Sciatic nerve (tissue), 2 donors: ENCODE results near the gene LMBR1. TPM values are rescaled to one million over a fixed set of nuclear protein-coding genes. Genes with fewer than 3 reads are reported as not detected.
A peak's percentile ranks its signal among the peaks of the same experiment; 100 is the strongest.

ENCODE experiments used
- ATAC-seq: fragments of 200-7000 bp; cut with Tn5 transposase; one replicate; pipeline ENCODE4 v1.9.1; 2020; ENCODE audit warnings: mild to moderate bottlenecking, moderate library complexity
- DNase-seq: peaks from one replicate; pipeline ENCODE4 v3.0.0-alpha.2; 2020; ENCODE audit warnings: low spot score
- intact Hi-C: fragments of 100-400 bp; cut with DNase I; formaldehyde crosslinking; loops from one replicate; pipeline ENCODE4 v1.14.2; 2022
- total RNA-seq: library from RNA; stranded (reverse); fragmentation: NEBNext Ultra II Directional; extraction: Animal tissue kit (Norgen Biotek cat#: 25700); gene quantifications from one replicate; pipeline ENCODE4 v1.2.1, GENCODE V29; 2021
- donor health status: DM: no; HTN: no; CAD: no.
- donor health status: DM: no; HTN: no; CAD: no.

The LMBR1 gene
- total RNA-seq, 1 donor from 2014 or later, result 69.7 TPM

DNA sequence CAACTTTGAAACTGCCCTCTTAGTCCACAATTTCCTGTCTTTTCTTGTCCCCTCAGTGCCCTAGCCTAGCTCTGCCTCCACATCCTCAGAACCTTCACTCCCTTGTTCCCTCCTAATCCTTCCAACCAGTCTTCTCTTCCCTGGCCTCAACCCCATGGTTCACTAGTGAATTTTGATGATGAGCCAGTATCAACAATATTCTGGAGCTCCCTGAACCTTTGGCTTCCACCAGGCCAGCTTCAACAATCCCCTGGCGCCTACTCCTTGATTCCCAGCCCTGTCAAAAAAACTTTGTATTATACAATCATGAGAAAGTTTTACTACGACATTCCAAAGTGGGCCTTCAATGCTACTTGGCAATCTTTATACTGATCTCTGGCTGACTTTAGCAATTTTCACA, 116.5 kb downstream of the LMBR1 start:
- intact Hi-C loops, result no loop called here
- ATAC-seq, result peak; percentile 58

DNA sequence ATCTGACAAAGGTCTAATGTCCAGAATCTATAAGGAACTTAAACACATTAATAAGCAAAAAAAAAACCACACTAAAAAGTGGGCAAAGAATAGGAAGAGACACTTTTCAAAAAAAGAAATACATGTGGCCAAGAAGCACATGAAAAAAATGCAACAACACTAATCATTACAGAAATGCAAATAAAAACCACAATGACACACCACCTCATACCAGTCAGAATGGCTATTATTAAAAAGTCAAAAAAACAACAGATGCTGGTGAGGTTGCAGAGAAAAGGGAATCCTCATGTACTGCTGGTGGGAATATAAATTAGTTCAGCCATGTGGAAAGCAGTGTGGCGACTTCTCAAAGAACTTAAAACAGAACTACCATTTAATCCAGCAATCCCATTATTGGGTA, 119.0 kb downstream of the LMBR1 start:
- DNase-seq (no peak), ATAC-seq (no peak)
- intact Hi-C loops, result no loop called here

More for the DNA sequence above, 116.5 kb downstream of the LMBR1 start:
- no peak for DNase-seq

DNA sequence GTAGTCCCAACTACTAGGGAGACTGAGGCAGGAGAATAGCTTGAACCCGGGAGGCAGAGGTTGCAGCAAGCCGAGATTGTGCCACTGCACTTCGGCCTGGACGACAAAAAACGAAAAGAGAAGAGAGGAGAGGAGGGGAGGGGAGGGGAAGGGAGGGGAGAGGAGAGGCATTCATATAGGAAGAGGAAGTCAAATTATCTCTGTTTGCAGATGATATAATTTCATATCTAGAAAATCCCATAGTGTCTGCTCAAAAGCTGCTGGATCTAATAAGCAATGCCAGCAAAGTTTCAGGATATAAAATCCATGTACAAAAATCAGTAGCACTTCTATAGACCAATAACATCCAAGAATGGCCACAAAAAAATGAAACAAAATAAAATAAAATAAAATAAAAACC, 120.3 kb downstream of the LMBR1 start:
- DNase-seq (no peak), ATAC-seq (no peak)
- intact Hi-C loops, result no loop called here

DNA sequence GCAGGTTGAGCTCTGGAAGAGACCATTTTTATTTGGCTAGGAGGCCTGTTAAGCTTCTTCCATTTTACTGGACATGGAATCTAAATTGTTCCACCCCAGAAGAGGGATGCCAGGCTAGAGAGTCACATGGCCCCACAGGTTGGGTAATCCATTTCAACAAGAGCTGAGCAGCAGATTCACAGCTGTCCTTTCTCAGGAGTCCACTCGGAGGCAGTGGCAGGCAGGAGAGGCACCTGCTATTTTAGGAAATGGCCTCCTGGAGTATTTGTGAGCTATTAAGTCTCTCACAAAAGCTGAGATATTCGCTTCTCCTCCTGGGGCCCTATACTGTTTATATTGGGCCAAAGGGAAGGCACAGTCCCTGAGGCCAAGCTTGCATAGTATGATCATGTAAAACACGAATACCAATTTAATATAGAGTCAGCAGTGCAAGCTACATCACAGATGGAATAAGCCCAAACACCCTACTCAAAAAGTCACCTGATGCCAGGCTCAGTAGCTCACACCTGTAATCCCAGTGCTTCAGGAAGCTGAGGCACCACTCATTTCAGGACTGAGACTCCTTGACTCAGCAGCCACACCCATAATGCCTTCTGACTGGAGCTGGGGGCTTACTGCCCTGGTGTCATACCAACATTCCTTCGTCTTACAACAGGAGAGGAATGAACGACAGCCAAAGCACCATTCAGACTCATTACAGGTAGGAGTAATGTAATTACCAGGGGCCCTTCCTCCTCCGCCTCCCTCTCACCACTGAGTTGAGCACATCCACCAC, 124.1 kb downstream of the LMBR1 start:
- ATAC-seq, result no peak
- no peak for DNase-seq
- intact Hi-C loops, result no loop called here

DNA sequence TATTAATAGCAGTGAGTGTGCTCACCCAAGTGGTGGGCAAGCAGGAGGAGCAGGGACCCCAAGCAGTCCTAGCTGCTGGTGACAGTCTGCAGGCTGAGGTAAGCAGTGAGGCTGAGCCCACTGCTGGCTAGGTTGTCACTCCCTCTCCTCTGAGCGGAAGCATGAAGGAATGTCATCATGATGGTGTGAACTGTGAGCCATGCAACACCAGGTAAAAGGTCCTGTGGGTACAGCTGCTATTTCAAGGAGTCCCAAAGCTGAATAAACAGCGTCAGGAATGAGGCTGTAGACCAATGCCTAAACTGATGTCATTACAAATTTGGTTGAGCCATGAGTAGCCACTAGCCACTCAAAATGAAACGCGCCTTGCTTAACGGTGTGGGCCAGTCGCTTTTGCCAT, 126.3 kb downstream of the LMBR1 start:
- no peak for DNase-seq
- no peak for ATAC-seq
- intact Hi-C loops, result no loop called here

DNA sequence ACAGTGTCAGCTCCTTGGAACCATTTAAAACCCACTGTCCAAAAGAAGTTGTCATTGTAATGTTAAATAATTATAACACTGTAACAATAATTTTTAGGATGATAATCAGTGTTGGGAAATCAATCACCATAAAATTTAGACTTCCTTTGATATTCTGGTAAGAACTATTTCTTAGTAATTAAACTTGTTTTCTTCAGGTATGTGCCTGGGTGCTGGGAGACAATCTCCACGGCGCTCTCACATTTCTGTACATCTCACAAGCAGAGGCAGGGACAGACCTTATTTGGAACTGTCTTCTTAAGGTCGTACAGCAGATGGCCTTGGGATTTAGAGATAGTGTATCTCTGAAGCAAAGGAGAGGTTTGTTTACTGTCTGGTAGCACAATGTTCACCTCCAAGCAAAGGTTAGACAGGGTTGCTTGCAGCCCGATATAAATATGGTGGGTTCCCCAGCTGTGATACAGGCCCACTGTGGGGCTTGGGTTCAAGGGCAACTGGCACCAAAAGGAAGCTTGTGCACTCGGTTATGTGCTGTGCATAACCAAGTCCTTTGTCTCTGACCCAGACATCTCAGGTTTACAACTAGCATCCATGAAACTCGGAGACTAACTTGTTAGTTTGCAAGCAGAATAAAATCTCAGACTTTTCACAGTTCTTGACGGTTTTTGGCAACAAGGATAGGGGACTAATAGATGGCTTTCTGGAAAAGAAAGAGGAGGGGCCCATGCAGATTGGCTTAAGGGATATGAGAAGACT, 126.9 kb downstream of the LMBR1 start:
- no peak for ATAC-seq
- intact Hi-C loops, result no loop called here

DNA sequence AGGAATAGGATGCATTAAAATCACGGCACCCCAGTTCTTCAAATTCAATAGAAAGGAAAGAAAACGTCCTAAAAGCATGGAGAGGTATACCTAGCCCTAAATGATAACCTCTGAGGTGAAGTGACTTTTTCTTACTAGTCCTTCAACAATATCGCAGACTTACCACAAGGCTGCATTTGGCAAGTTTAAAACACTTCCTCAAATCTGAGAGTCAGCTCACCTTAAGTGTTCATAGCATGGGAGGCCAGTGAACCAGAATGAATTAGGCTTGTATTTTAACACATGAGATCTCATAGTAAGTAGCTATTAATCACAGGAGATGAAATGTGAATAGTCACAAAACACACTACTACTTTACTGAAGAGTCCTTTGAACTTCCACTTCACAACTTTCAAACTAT, 128.2 kb downstream of the LMBR1 start:
- intact Hi-C loops, result no loop called here
- DNase-seq (no peak), ATAC-seq (no peak)

More for the DNA sequence above, 126.9 kb downstream of the LMBR1 start:
- DNase-seq, result no peak

DNA sequence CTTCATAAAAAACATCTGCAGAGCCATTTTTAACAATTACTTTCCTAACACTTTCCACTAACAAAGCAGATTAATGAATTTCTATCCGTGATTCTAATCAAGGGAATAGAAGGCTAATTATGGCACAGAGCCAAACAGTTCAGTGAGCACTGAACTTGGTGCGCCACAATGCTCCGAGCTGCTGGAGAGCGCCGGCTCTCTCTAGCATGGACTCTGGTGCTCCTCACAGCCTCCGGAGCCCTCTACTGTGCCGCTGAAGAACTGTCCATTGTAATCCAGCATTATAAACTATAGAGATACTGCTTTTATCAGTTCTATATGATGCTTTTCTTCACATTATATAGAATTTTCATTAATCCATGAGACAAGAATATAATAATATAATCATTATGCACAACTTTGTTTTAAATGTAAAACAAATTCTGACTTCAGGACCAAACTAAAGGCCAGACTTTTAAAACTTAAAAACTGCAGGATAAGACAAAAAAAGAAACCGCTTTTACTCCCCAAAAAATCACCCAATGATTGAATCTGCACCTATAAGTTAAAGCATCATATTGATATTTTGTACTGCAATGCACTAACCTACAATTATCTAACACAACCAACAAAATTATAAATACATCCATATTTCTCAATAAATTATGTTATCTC, 128.8 kb downstream of the LMBR1 start:
- intact Hi-C loops, result no loop called here
- ATAC-seq, result peak; percentile 93
- DNase-seq, result peak; percentile 69

DNA sequence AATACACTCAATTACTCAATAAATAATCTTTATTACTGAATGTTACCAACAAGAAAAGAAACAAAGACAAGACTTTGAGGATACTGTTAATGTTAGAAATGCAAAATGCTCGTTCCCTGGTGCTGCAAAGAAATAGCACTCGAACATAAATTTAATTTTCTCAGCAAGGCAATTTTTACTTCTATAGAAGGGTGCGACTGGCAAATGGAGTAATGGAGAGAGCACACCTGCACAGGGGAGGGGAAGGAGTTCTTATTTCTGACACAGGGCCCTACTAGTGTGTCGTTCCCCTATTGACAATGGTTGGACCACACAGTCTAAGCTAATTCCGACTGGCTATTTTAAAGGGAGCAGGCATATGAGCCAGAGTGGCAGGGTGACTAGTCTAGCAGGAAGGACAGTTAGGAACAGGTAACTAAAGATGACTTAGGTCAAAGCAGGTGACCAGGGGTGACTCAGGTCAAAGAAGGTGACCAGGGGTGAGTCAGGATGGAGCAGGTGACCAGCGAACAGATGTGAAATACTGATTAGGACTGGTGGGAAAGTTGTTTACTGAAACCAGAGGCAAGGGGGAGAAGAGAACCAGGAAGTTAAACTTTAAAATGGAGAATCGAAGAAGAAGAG, 133.3 kb downstream of the LMBR1 start:
- DNase-seq, result no peak
- no peak for ATAC-seq
- intact Hi-C loops, result no loop called here

DNA sequence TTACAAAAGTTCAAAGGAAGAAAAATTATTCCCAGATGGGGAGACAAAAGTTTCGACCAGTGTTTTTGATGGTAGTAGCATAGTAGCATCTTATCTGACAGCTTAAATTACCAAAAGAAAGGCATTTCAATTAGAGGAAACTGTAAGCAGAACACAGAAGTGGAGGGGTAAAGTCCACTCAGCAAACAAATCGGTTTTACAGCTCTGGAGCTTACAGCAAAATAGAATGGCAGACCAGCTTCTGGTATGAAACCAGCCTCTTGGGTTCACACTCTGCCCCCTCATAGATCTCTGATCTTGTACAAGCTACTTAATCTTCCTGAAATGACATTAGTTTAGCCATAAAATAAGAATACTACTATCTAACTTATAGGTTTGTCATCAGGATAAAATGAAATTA, 133.8 kb downstream of the LMBR1 start:
- no peak for ATAC-seq
- no peak for DNase-seq
- intact Hi-C loops, result no loop called here

DNA sequence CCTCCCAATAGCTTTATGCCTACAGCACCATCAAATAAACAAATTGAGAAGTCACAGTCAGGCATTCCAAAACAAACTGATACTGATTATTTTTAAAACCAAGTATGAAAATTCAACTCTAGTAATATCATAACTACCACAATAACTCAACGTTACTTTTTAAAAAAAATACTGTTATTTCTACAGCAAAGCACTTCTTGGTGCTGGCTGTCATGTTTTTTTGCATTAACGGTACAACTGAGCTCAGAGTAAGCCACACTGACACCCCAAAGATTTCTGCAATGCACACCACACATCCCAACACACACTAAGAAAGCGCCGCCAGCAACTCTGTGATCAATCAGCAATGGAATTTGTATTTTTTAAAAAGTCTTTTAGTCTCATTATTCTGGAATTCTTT, 138.8 kb downstream of the LMBR1 start:
- no peak for ATAC-seq
- no peak for DNase-seq
- intact Hi-C loops, result no loop called here

DNA sequence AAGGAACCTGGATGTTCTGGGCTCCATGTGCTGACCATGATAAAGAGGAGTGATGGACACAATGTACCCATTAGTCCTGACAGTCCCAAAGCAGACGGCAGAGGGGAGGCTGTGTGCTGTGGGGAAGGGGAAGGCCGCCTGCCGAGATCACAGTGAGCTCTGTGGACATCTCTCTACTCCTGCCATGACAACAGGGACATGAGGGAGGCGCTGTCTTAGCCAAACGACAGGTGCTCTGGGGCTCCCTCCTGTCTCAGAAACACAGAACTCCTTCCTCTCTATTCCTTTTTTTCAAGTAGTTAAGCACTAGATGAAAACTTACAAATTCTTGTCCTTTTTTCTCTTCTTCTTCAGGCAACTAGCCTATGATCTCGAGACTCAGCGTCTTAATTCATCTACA, 139.4 kb downstream of the LMBR1 start:
- intact Hi-C loops, result no loop called here
- ATAC-seq (no peak), DNase-seq (no peak)

DNA sequence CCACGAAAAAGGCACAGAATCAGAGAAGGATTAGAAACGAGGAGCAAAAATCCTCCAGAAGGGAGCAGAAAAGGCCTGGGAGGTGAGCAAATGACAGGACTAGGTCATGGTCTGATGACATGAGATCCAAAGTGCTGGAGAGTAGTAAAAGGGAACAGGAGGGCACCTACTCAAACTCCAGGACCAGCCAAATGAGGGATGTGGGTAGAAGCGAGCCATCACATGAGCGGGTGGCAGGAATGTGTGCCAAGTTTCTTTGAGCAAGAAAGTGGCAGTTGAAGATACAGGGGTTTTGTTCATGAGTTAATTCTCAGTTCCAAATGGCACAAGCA, 139.8 kb downstream of the LMBR1 start:
- DNase-seq (no peak), ATAC-seq (no peak)
- intact Hi-C loops, result no loop called here

DNA sequence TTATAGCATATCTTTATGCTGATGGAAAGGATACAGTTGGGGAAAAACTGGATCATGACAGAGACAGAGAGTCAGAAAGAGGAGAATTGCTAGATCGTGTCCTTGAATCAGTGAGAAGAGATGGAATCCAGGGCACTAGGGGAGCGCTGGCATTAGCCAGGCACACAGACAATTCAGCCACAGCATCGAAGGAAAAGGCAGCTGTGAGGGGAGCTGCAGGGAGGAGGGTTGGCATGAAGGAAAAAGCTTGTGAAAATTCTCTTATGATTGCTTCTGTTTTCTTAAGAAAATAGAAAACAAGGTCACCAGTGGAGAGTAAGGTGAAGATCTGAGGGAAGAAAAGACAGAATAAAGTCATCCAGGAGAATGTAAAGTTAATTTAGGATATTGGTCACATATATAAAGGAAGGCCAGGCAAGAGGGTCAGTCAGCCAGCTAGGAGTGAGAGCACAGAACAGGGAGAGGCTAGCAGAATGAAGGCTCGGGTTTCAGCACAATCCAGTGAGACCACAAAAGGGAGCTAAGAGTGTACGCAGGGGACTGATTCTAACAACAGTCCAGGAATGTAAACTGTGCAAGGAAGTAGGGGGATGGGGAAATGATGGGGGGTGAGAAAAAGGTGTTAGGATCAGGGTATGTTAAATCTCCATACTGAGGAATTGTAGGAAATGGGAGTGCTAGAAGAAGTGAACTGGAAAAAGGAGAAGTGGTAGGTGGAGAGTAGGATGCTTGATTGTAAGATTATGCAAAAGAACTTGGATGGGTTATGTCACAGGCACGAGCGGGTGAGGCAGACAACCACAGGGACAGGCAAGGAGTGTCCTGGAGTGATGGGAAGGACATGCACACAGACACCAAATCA, 140.4 kb downstream of the LMBR1 start:
- no peak for ATAC-seq
- intact Hi-C loops, result no loop called here
- DNase-seq, result no peak

DNA sequence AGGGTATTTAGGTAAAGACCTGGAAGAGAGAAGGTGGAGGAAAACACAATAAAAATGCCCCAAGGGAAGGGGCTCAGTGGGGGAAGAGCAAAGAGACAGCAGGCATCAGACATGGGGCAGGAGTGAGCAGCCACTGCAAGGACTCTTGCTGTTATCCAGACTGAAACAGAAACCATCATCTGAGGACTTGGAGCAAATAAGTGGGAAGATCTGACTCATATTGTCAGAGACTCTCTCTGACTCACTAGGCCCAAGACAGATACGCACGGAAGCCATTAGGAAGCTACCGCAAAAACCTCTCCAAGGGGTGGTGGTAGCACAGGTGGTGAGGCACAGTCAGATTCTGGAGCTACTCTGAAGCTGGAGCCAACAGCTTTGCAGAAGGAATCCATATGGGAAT, 141.7 kb downstream of the LMBR1 start:
- ATAC-seq (no peak), DNase-seq (no peak)
- intact Hi-C loops, result no loop called here

DNA sequence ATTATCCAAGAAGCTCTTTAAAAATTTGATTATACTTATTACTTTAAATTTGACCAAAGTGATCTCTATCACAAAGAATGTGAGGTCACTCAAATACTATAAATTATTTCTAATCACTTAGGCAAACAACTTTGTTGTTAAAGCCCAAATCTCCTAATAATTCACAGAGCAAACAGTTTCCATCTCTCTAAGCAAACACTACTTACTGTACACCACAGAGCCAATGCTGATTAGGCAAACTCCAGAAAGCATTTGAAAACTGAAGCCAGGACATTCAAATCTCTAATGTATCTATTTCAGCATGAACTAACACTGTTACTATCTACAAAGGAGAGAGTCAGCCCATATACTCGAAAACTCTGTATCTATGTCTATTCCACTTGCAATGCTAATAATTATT, 145.3 kb downstream of the LMBR1 start:
- intact Hi-C loops, result no loop called here
- ATAC-seq (no peak), DNase-seq (no peak)

DNA sequence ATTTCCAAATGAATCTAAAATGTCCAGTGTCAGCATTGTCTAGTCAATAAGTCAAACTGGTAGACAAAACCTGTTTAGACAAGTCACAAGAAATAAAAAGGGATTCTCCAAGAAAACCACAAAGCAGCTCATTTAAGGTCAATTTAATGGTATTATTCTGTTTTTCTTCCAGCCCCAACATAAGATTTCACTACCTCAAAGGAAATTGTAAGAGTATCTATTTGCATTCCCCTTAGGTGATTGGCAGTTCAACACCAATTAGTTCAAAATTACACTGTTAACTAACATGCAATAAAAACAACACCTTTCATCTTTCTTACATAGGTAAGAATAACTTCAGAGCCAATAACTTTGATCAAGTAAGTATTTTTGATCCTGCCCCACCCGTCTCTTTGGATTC, 146.1 kb downstream of the LMBR1 start:
- DNase-seq (no peak), ATAC-seq (no peak)
- intact Hi-C loops, result no loop called here

DNA sequence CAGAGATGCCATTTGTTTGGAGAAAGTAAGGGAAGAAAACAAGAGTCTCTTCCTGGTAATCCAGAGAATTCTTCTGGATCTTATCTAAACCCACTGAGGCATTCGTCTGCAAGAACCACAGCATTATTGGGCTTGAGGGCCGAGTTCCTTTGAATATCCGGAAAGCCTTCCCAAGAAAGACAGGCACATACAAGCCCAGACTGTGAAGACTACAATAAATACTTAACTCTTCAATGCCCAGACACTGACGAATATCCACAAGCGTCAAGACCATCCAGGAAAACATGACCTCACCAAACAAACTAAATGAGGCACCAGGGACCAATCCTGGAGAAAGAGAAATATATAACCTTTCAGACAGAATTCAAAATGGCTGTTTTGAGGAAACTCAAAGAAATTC, 153.4 kb downstream of the LMBR1 start:
- intact Hi-C loops, result no loop called here
- no peak for DNase-seq
- no peak for ATAC-seq

DNA sequence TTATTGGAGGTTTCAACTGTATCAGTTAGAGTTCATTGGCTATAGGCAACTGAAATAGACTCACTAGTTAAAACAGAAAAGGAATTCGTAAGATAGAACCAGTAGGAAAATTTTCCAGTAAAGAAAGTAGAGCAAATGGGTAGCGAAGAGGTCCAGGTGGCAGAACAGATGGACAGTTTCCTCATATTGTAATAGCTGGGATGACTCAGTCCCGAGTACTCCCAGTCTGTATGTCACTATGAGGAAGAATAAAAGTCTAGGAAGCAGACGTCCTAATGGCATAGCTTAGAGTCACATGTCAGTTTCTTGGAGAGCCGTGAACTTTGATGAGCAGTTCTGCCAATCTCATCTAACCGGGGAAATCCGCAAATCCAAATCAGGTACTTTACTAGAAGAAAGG, 157.1 kb downstream of the LMBR1 start:
- no peak for ATAC-seq
- intact Hi-C loops, result no loop called here
- no peak for DNase-seq
